Amniotic epithelial cell (primary cell): Measurements from ENCODE around the gene ARMC8.
A peak's percentile ranks its signal among the peaks of the same experiment; 100 is the strongest.
"Not testable (repeated sequence)": the region's sequence is repeated elsewhere in the genome, so short reads cannot be mapped to it uniquely, and the experiment has no call there.

Experiments
- DNase-seq: peaks from one replicate; pipeline ENCODE4 v3.0.0-alpha.2; 2010; ENCODE audit warnings: low read depth

Gene ARMC8

DNA sequence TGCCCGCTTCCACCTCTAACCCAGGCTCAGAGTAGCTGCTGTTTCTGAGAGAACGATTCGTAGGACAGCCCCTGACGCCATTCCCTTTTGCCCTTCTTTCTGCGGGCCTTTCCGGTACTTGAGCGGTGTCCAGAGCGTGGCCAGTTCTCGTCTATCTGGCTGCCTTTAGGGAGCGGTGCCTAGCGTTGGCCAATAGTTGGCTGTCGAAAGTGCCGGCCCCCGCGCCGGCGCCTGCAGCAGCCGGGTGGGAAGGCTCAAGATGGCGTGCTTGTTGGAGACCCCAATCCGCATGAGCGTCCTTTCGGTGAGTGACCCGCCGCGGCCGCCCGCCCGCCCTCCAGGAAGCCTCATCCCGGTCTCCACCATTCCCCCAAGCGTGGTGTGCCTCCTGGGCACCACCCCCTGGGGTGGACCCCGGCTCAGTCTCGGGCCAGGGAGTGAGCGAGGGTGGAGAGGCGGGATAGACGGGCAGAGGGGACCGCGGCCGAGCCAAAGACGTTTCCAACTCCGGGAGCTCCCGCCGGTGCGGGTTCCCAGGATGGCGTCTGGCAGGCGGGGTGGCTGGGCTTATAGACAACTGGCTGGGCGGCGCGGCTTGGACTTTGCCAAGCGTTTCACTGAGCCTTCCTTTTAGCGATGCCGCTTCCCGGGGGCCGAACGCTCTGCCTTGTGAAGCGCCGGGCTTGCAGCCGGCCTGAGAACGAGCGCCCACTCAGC is at the start of gene ARMC8:
Gene ARMC8 (plus strand): TSS at position 6 of the 717 bp plus-strand sequence. CDS start 254 bp downstream, at position 260.
- DNase-seq: peak; percentile 78

DNA sequence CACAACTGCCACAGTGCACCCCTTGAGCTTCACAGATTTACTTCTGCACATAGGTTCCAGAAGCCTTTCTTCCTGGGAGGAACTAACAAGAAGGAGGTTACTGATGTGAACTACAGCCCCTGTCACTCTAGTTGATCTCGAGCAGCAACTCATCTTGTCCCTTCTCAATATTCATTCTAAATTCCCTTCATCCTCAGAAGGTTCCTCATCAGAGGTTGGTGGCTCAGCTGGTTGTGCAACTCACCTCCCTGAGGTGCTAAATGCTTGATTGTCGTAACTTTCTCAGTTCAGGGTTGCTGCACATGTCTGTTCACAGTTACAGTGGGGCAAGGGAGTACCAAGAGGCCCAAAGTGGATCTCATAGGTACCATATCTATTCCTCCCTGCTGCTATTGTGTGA is 49.2 kb upstream of the ARMC8 start:
- no peak for DNase-seq

DNA sequence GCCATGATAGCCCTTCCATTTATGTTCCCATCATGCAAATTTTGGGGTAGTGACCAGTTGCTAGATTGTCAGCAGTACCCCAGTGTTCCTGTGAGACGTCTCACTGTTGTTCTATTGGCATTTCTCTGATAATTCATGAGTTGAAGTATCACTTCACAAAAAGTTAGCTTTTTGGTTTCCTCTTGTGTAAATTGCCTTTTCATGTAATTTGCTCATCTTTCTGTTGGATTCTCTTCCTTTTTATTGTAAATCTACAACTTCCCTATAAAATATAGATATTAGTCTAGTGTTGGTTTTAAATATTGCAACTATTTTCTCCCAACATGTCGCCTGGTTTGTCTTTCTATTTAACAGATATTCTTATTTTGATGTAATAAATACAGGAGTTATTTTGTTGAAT is 47.4 kb upstream of the ARMC8 start:
- DNase-seq: no peak

DNA sequence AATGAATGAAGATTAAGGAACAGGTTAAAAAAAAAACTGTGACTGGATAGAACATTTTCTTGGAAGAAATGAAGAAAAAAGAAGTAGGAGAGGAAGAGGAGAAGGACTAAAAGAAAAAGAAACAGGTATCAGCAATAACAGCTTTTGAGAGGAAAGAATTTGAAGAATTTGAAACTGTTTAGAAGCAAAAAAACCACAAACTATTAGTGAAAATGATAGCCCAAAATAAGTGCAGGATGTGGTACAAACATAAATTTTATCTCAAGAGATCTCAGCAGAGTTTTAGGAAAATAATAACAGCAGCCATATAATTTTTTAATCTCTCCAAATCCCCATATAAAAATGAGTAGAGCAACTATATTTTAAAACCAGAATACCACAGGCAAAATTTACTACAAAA is 46.2 kb upstream of the ARMC8 start:
- DNase-seq: no peak

GRCh38 chr3:138142181-138142580 is 44.9 kb upstream of the ARMC8 start:
- not testable (repeated sequence) for DNase-seq

GRCh38 chr3:138148503-138148902 is 38.6 kb upstream of the ARMC8 start:
- DNase-seq: no peak

- DNase-seq: no peak
These were observed 32.6 kb upstream of the ARMC8 start for GRCh38 chr3:138154534-138154933.

GRCh38 chr3:138157743-138158142 is 29.4 kb upstream of the ARMC8 start:
- DNase-seq: no peak

DNA sequence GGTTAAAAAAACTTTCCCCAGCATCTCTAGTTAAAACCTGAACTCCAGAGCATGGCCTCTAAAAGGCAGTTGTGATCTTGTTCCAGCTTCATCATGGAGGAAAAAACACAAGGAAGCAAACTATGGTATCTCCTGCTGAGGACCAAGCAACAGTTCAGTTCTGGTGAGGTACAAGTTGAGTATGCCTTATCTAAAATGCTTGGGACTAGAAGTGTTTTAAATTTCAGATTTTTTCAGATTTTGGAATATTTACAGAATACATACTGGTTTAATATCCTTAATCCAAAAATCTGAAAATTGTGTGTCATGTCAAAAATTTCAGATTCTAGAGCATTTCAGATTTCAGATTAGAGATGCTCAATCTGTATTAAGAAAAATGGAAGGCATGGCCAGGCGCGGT is 22.0 kb upstream of the ARMC8 start:
- no peak for DNase-seq

DNA sequence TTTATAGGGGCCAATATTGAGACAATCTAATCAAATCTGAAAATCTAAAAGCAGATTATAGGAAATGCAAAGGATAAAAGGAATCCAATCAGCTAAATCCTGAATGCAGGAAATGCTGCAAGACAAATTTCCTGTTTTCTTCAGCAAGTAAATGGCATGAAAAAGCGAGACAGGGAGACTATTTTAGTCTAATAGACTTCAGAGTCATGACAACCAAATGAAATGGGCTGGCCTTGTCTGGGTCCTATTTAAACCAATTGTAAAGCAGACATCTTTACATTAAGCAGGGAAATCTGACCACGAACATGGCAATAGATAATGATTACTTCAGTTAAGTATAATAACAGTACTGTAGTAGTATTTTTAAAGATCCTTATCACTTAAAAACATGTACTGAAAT is 14.5 kb upstream of the ARMC8 start:
- DNase-seq: no peak

GRCh38 chr3:138173769-138174420 is 13.2 kb upstream of the ARMC8 start:
- DNase-seq: peak; percentile 3

DNA sequence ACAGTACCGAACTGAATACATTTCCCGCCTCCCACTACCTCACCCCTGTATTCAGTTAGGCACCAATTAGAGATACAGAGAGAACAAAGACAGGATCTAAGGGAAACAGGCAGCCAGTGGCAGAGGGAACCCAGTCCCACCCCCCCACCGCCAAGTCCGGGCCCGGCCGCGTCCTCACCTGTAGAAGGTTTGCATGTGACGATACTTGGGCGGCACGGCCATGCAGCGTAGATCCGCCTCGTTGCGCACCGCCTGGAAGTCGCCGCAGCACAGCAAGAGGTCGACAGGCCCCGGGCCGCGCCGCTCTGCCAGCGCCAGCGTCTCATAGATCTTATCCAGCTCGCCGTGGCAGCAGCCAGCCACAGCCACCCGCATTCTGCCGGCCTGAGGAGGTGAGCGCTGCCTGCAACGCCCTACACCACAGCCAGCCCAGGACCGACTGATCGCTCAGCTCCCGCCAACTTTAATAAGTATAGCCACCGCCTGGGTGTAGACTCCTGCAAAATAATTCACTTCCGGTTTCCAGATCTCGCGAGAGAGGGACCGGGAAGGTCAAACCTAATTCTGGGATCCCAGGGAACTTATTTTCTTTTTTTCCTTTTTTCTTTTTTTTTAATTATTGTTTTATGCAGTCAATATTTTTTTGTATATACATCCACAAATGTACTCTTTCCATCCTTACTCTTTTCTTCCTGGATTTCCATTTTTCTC is 12.5 kb upstream of the ARMC8 start, which contains the start of gene DBR1:
Gene DBR1 (minus strand): TSS at position 501 of the 711 bp plus-strand sequence. CDS start 126 bp downstream, at position 375.
- peak; percentile 76 for DNase-seq

DNA sequence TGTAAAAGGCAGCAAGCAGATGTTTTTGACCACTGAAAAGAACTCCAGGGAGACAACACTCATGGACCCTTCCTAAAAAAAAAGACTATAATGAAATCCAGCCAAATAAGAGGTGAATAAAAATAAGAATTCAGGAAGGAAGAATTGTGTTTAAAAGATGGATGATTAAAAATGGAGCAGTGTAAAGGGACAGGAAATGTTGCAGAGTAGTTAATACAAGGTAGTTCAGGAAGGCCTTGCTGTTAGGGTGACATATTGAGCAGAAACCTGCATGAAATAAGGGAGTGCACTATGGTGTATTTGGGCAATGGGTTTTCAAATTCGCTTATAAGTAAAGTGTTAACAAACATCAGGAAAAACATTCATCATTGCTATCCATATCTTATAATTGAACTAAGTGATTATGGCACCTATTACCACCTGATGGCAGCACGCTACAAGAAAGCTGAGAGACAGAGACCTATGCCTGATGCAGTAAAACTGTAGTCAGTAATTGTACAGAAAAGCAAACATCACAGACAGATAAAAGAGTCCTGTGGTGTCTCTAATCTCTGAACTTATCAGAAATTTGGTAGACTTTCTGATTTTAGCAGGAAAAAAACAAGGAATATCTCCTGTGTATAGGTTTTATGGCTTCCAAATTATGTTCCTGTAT is 6.6 kb upstream of the ARMC8 start:
- peak; percentile 56 for DNase-seq

DNA sequence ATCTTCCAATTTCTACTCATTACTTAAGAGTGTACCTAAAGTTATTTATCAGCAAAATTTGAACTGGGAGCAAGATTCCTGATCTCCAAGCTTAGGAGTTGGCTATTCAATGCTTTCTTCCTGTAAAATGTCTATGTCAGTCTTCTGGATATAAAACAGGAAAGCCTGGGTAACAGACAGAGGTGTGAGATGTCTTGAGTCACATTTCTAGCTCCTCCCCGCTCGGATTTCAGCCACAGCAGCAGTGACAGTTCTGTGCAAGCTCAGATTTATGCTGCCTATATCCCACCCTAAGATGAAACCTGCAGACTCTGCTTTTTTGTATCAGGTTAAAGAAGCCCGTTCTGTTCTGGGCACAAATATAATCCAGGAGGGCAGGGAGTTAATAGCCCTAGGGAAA is 2.1 kb upstream of the ARMC8 start:
- DNase-seq: peak; percentile 59

- DNase-seq: no peak
These were observed 880 bp upstream of the ARMC8 start for GRCh38 chr3:138186221-138186620.

DNA sequence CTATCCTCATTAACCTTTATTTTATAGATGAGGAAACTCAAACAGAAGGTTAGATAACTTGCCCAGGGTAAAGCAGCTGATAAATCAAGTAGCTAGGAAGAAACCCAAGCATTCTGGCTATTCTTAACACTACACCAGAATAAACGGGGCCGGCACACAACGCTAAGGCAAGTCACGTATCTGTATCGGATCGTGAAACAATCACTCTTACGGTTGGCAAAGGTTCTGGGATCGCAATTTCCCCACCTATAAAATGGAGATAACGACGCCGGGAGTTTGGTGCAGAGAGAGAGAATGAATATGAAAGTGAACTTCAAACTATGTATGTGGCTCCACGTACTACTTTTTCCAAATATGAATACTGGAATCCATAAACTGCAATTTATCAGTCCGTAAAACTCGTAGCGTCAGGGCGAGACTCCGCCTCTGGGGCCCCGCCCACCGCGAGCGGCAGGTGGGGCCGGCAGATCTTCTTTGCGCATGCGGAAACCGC is 252 bp upstream of the ARMC8 start:
- DNase-seq: no peak

DNA sequence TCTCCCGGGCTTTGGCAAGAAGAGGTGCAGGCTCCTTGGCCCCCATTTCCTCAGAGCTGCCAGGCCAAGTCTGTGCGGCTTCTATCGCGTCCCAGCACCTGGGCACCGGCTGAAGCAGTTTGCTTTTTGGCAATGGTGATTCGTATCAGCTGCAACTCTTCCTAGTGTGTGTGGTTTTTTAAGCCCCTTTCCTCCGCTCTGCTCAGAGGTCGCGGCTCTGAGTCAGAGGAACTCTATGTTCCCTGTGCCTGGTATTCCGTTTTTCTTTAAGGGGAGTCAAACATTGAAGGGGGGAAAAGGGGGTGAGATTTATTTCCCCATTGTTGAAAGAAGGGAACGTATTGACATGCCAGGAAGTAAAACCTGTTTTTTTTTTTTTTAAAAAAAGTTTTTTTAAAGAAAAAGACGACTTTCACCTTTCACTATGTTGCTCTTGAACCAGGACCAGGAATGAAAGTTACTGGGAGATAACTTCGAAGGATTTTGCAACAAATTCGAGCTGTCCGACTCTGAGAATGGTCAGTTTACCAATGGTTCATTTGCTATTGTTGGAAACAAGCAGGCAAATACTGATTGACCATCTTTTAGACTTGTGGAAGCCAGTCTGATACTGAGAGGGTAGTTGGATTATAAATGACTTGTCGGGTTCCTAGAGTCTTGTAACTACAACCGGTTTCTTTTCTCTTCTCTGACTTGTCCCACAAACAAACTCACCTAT is 1.1 kb downstream of the ARMC8 start:
- DNase-seq: peak; percentile 92

GRCh38 chr3:138195481-138195880 is 8.4 kb downstream of the ARMC8 start:
- DNase-seq: no peak

GRCh38 chr3:138196023-138196422 is 8.9 kb downstream of the ARMC8 start:
- DNase-seq: peak; percentile 29

DNA sequence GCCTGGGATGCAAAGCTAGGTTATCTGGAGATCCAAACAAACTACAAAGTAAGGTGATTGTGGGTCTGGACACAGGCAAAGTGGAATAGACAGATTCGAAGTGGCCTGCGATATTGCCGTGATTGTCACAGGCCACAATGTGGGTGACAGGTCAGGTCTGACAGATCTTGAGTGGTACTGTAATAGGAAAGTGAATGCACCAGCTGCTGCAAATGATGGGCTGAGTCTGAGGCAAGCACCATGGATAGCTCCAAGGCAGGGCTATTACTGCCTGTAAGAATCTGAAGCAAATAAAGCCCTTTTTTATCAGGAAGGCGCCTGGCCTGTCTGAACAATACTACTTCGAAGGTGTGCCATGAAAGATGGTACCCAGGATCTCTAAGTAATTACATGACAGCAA is 10.0 kb downstream of the ARMC8 start:
- DNase-seq: peak; percentile 63

- no peak for DNase-seq
These were observed 10.4 kb downstream of the ARMC8 start for GRCh38 chr3:138197524-138197923.

DNA sequence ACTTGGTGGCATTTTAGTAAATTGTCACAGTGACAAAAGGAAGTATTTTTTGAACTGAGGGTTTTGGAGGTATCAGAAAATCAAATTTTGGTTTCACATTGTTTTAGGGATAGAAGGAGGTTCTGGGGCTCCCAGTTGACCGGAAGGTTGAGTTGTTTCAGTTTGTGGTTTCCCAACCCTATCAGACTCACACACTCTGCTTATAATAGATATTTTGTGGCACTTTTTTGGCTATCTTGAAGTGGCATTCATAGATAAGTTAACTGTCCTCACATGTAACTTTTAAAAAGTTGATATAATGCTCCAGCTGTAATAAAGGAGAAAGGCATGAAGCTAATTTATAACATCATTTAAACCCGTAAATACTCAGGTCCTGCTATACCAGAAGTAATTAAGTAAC is 12.8 kb downstream of the ARMC8 start:
- DNase-seq: no peak
